HCT116 (cell line): ENCODE data around the gene PPP1R14C. TPM values are rescaled to one million over a fixed set of nuclear protein-coding genes. Genes with fewer than 3 reads are reported as not detected.
"Not testable (repeated sequence)": the region's sequence is repeated elsewhere in the genome, so short reads cannot be mapped to it uniquely, and the experiment has no call there.

ENCODE experiments used
- ATAC-seq: fragments of 200-7000 bp; cut with Tn5 transposase; 2 replicates; pipeline ENCODE4 v1.9.1; 2020; ENCODE audit warnings: mild to moderate bottlenecking, moderate library complexity
- BruUV-seq: library from RNA; stranded (reverse); fragments of 400-500 nt; replicated peaks from 2 replicates; lab custom pipeline; 2021; lab: Mats Ljungman, UMichigan
- CTCF ChIA-PET: fragments of 300-600 bp; sonication (Branson Sonifier 250); formaldehyde crosslinking; loops from one replicate; lab custom pipeline; 2021; ENCODE audit warnings: antibody characterized with exemption; lab: Charles Lee
- POLR2A ChIA-PET: fragments of 300-600, 350-600 bp; sonication (Branson Sonifier 250); formaldehyde crosslinking; loops from one replicate; lab custom pipeline; 2021; ENCODE audit warnings: antibody characterized with exemption; lab: Charles Lee
- RAD21 ChIA-PET, 2 experiments: fragments of 300-600 bp; sonication (Branson Sonifier 250); formaldehyde crosslinking; loops; one replicate each; lab custom pipeline; 2023; ENCODE audit warnings: low total read pairs in 2 of 2; ENCODE audit not compliant: uncharacterized antibody in 2 of 2, unreplicated experiment in 2 of 2, low non-redundant PET in 1 of 2; lab: Charles Lee
- DNase-seq: peaks from one replicate; pipeline ENCODE4 v3.0.0-alpha.2; 2010; ENCODE audit warnings: low read depth, low spot score
- H2AFZ ChIP-seq: fragments of 200-600 bp; shearing (Covaris generic), sonication (generic); 2 replicates; pipeline ENCODE4 v1.6.1; 2017; ENCODE audit warnings: low read depth, mixed run types, mixed read lengths, antibody characterized with exemption, low read length; ENCODE audit not compliant: poor library complexity, severe bottlenecking
- H3K27ac ChIP-seq: 2 replicates; pipeline ENCODE4 v1.5.1; 2012; ENCODE audit warnings: low read depth, low read length
- H3K27me3 ChIP-seq: fragments of 200-600 bp; sonication (generic); 2 replicates; pipeline ENCODE4 v1.6.1; 2016; ENCODE audit warnings: mixed run types, low read length, mixed read lengths; ENCODE audit not compliant: insufficient read depth
- H3K36me3 ChIP-seq, 2 experiments: fragments of 200-500 bp in 1 of 2; fragments of 200-600 bp in 1 of 2; sonication (Bioruptor generic) in 1 of 2; sonication (generic) in 1 of 2; 2 replicates each; pipeline versions ENCODE4 v1.5.1 to v1.6.1; 2014 to 2016; ENCODE audit warnings: low read length in 2 of 2, inconsistent platforms in 1 of 2, mixed read lengths in 1 of 2, mixed run types in 1 of 2; ENCODE audit not compliant: insufficient read depth in 2 of 2, control insufficient read depth in 1 of 2
- H3K4me1 ChIP-seq, 2 experiments: fragments of 200-600 bp in 1 of 2; sonication (generic) in 1 of 2; 2 replicates each; pipeline versions ENCODE4 v1.5.1 to v1.6.1; 2012 to 2017; ENCODE audit warnings: low read length in 2 of 2, inconsistent platforms in 1 of 2, mild to moderate bottlenecking in 1 of 2, mixed read lengths in 1 of 2, mixed run types in 1 of 2, moderate library complexity in 1 of 2; ENCODE audit not compliant: insufficient read depth in 2 of 2, control insufficient read depth in 1 of 2
- H3K4me2 ChIP-seq: fragments of 200-600 bp; sonication (generic); 2 replicates; pipeline ENCODE4 v1.6.1; 2017; ENCODE audit warnings: mixed run types, low read length, mixed read lengths
- H3K4me3 ChIP-seq, 2 experiments: fragments of 200-600 bp in 1 of 2; sonication (generic) in 1 of 2; replicated peaks in 1 of 2; 2 replicates each; pipeline ENCODE4 v1.5.1; 2011 to 2016; ENCODE audit warnings: low read length in 2 of 2, control low read depth in 1 of 2, low read depth in 1 of 2, mild to moderate bottlenecking in 1 of 2, mixed read lengths in 1 of 2, mixed run types in 1 of 2
- H3K79me2 ChIP-seq: fragments of 200-600 bp; sonication (generic); 2 replicates; pipeline ENCODE4 v1.6.1; 2017; ENCODE audit warnings: mild to moderate bottlenecking, mixed run types, low read length, moderate library complexity, mixed read lengths; ENCODE audit not compliant: insufficient read depth
- H3K9ac ChIP-seq: fragments of 200-600 bp; sonication (generic); 2 replicates; pipeline ENCODE4 v1.6.1; 2016; ENCODE audit warnings: low read length, mixed read lengths
- H3K9me2 ChIP-seq: fragments of 200-600 bp; sonication (generic), shearing (Covaris generic); 2 replicates; pipeline ENCODE4 v1.6.1; 2017; ENCODE audit warnings: mixed run types, mild to moderate bottlenecking, moderate library complexity; ENCODE audit not compliant: insufficient read depth
- H3K9me3 ChIP-seq, 2 experiments: fragments of 200-500 bp in 1 of 2; fragments of 200-600 bp in 1 of 2; sonication (Bioruptor generic) in 1 of 2; sonication (generic) in 1 of 2; 2 replicates each; pipeline ENCODE4 v1.6.1; 2014 to 2017; ENCODE audit warnings: low read length in 2 of 2, mixed read lengths in 2 of 2, inconsistent platforms in 1 of 2, low read depth in 1 of 2, mild to moderate bottlenecking in 1 of 2, mixed run types in 1 of 2, moderate library complexity in 1 of 2; ENCODE audit not compliant: control insufficient read depth in 1 of 2, insufficient read depth in 1 of 2
- H4K20me1 ChIP-seq: fragments of 200-600 bp; sonication (generic), shearing (Covaris generic); 2 replicates; pipeline ENCODE4 v1.6.1; 2017; ENCODE audit warnings: mixed run types, mild to moderate bottlenecking, moderate library complexity; ENCODE audit not compliant: insufficient read depth
- ATF3 ChIP-seq: IDR thresholded peaks from 2 replicates; pipeline ENCODE4 v1.6.1; 2012
- CEBPB ChIP-seq: IDR thresholded peaks from 2 replicates; pipeline ENCODE4 v1.6.1; 2012; ENCODE audit warnings: low read depth
- ELF1 ChIP-seq: IDR thresholded peaks from 2 replicates; pipeline ENCODE4 v1.6.1; 2012; ENCODE audit warnings: low read depth, borderline replicate concordance
- EZH2phosphoT487 ChIP-seq: fragments of 200-600 bp; IDR thresholded peaks from 2 replicates; pipeline ENCODE4 v1.6.1; 2018; ENCODE audit warnings: antibody characterized with exemption, borderline replicate concordance
- FOSL1 ChIP-seq: IDR thresholded peaks from 2 replicates; pipeline ENCODE4 v1.6.1; 2012; ENCODE audit warnings: low read depth
- JUND ChIP-seq: IDR thresholded peaks from 2 replicates; pipeline ENCODE4 v1.6.1; 2012
- SRF ChIP-seq: IDR thresholded peaks from 2 replicates; pipeline ENCODE4 v1.6.1; 2012; ENCODE audit warnings: low read depth
- TCF7L2 ChIP-seq: IDR thresholded peaks from 2 replicates; pipeline ENCODE4 v1.7.0; 2011; ENCODE audit warnings: borderline replicate concordance, inconsistent platforms; ENCODE audit not compliant: insufficient read depth, insufficient read length; ENCODE audit errors: extremely low read depth
- ZNF274 ChIP-seq: fragments of 200-500 bp; sonication (Bioruptor generic); IDR thresholded peaks from 2 replicates; pipeline ENCODE4 v1.6.1; 2014; ENCODE audit warnings: mild to moderate bottlenecking, low read depth, low read length, inconsistent platforms
- intact Hi-C: fragments of 100-400 bp; cut with micrococcal nuclease; formaldehyde crosslinking; loops from 2 replicates; pipeline ENCODE4 v1.10.0; 2022
- total RNA-seq: library from RNA; stranded (reverse); gene quantifications from one replicate; pipeline ENCODE4 v1.2.1, GENCODE V29; 2021; ENCODE audit not compliant: unreplicated experiment
- TF ChIP-seq, protein P1 (sequence below): IDR thresholded peaks from 2 replicates; pipeline ENCODE4 v1.6.1; 2012
- TF ChIP-seq, protein P2 (sequence below): IDR thresholded peaks from 2 replicates; pipeline ENCODE4 v1.6.1; 2011; ENCODE audit warnings: mild to moderate bottlenecking, low read length, moderate library complexity; ENCODE audit not compliant: insufficient replicate concordance; ENCODE audit errors: extremely low read depth

The PPP1R14C gene
- total RNA-seq, 1 experiment from 2014 or later: 7.8 TPM

- intact Hi-C loops, H2AFZ ChIP-seq, ATAC-seq, DNase-seq, H3K4me2 ChIP-seq, H3K27ac ChIP-seq, BruUV-seq, POLR2A ChIA-PET, H3K4me1 ChIP-seq, CTCF ChIA-PET, H3K4me3 ChIP-seq, H3K27me3 ChIP-seq, H3K9ac ChIP-seq, H3K79me2 ChIP-seq, H3K9me2 ChIP-seq, H4K20me1 ChIP-seq, H3K36me3 ChIP-seq, H3K9me3 ChIP-seq: not testable (repeated sequence)
- RAD21 ChIA-PET: interaction anchor here in 1 of 2 experiments (0.6 kb wide), 1 partner anchor 15 kb away, joined by 4 read pairs; no protein-coding TSS in a partner anchor
Measured at GRCh38 chr6:150137711-150138110, 5.1 kb upstream of the PPP1R14C start.

GRCh38 chr6:150138638-150139037, 4.2 kb upstream of the PPP1R14C start:
- H3K4me1 ChIP-seq: peaks cover 3 to 9% of the 10 kb centered on the region in 2 experiments; a peak in 2 of 4 replicates
- no peak for ATAC-seq
- intact Hi-C loops: no loop called here
- no peak overlapping the region for H3K9ac ChIP-seq
- H3K4me3 ChIP-seq: no peak overlapping the region
- no peaks in the 10 kb centered on the region for H3K27me3 ChIP-seq
- no peaks in the 10 kb centered on the region for H3K9me2 ChIP-seq
- H3K27ac ChIP-seq: no peak overlapping the region
- H2AFZ ChIP-seq: no peak overlapping the region
- POLR2A ChIA-PET: no interaction called here
- BruUV-seq: no TSS peak
- no peak for TF ChIP-seq FOSL1
- TF ChIP-seq SRF: no peak
- TF ChIP-seq JUND: no peak
- no peak for TF ChIP-seq EZH2phosphoT487
- no peak for TF ChIP-seq ELF1
- no peak for TF ChIP-seq TCF7L2
- TF ChIP-seq, protein P1, sequence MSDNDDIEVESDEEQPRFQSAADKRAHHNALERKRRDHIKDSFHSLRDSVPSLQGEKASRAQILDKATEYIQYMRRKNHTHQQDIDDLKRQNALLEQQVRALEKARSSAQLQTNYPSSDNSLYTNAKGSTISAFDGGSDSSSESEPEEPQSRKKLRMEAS: no peak
- TF ChIP-seq, protein P2, sequence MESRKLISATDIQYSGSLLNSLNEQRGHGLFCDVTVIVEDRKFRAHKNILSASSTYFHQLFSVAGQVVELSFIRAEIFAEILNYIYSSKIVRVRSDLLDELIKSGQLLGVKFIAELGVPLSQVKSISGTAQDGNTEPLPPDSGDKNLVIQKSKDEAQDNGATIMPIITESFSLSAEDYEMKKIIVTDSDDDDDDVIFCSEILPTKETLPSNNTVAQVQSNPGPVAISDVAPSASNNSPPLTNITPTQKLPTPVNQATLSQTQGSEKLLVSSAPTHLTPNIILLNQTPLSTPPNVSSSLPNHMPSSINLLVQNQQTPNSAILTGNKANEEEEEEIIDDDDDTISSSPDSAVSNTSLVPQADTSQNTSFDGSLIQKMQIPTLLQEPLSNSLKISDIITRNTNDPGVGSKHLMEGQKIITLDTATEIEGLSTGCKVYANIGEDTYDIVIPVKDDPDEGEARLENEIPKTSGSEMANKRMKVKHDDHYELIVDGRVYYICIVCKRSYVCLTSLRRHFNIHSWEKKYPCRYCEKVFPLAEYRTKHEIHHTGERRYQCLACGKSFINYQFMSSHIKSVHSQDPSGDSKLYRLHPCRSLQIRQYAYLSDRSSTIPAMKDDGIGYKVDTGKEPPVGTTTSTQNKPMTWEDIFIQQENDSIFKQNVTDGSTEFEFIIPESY: no peak
- TF ChIP-seq ZNF274: no peak
- TF ChIP-seq CEBPB: no peak
- no peak for TF ChIP-seq ATF3
- no peaks in the 10 kb centered on the region for H4K20me1 ChIP-seq
- H3K9me3 ChIP-seq: no peaks in the 10 kb centered on the region
- H3K79me2 ChIP-seq: no peaks in the 10 kb centered on the region
- no peak for DNase-seq
- H3K4me2 ChIP-seq: no peak overlapping the region
- RAD21 ChIA-PET: no interaction called here
- no peaks in the 10 kb centered on the region for H3K36me3 ChIP-seq
- CTCF ChIA-PET: no interaction called here
